Subcutaneous preadipocyte (primary cell): Measurements from ENCODE around the gene BICRA. TPM values are rescaled to one million over a fixed set of nuclear protein-coding genes. Genes with fewer than 3 reads are reported as not detected.

ENCODE experiments used
- small RNA-seq: library from RNA; depleted of rRNA; stranded (forward); fragments of <200 nt; gene quantifications from one replicate; pipeline ENCODE3, GENCODE V24; 2012
- total RNA-seq: library from RNA; depleted of rRNA; stranded (reverse); fragments of >200 nt; gene quantifications from 2 replicates; pipeline ENCODE4 v1.2.3, GENCODE V29; 2012

The BICRA gene
- total RNA-seq, result 2.9 and 3.1 TPM in 2 replicates

DNA sequence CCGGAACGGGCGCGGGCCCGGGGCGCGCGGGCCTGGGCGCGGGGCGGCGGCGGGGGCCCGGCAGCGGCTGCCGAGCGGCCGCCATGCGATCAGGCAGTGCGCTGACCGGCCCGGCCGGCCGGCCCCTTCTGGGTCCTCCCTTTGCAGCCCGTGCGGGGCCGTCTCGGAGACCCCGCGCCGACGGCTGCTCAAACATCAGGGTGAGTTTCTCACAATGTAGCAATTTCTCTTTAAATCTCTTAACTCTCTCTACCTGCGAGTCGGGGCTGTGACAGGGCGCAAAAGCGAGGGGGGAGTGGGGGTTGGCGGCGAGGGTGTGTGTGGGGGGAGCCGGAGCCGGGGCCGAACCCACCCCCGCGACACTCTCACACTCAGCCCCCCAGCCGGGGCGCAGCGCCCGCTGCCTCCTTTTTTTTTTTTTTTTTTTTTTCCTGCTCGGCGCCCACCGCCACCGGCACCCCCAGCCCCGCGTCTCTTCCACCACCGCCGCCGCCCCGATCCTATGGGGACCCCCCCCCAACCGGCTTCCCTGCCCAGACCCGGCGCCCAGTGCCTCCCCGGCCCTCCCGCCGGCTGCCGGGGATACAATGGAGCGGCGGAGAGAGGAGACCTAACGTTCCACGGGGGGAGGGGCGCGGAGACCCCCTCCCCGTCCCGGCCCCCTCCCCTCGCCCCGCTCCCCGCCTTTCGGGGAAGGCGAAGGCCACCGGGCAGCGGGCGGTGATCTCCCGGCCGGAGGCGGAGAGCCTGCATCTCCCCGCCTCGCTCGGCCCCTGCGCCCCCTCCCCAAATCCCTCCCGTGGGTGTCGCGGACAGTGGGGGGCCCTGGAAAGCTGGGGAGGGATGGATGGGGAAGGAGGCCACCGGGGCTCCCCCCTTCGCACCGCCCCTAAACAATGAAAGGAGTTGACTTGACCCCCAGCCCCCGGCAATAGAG lies at the start of gene BICRA:
Gene BICRA (plus strand): TSS at position 166 of the 937 bp plus-strand sequence. CDS start 64,441 bp downstream, outside the sequence.

DNA sequence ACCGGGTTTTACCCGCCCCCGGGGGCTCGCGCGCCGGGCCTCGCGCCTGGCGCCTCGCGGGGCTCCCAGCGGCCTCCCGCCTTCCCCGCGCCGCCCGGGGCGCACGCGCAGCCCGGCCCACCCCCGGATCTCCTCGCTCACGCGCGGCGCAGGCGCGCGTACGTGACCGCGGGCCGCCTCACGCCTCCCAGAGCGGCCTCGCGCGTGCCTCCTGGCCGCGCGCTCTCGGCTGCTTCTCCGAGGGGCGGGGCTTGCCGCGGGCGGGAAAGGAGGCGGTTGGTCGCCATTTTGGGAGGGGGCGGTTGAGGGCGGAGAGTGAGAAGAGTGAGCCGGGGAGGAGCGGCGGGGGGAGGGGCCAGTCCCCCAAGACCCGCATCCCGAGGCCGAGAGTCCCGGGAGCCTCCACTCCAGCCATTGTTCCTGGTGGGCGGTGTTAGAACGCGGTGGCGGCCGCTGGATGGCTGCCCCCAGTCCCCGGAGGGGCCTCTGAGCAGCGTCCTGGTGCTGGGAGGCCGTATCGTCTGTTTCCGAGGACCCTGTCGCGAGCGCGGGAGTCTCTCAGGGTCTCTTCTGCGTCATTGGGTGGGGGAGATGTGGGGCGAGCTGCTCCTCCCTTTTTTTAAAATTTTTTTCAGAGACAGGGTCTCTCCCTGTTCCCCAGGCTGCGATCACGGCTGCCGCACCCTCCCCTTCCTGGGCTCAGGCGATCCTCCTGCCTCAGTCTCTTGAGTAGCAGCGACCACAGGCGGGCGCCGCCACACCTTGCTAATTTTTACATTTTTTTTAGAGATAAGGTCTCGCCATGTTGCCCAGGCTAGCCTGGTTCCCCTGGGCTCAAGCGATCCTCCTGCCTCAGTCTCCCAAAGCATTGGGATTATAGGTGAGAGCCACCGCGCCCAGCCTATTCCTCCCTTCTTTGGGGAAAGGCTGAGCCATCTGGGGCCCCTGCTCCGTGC lies 35.6 kb upstream of the BICRA start, which contains the start of gene ZNF541:
Gene ZNF541 (minus strand): TSS at position 78 of the 956 bp plus-strand sequence. CDS start 17,292 bp downstream, outside the sequence.

DNA sequence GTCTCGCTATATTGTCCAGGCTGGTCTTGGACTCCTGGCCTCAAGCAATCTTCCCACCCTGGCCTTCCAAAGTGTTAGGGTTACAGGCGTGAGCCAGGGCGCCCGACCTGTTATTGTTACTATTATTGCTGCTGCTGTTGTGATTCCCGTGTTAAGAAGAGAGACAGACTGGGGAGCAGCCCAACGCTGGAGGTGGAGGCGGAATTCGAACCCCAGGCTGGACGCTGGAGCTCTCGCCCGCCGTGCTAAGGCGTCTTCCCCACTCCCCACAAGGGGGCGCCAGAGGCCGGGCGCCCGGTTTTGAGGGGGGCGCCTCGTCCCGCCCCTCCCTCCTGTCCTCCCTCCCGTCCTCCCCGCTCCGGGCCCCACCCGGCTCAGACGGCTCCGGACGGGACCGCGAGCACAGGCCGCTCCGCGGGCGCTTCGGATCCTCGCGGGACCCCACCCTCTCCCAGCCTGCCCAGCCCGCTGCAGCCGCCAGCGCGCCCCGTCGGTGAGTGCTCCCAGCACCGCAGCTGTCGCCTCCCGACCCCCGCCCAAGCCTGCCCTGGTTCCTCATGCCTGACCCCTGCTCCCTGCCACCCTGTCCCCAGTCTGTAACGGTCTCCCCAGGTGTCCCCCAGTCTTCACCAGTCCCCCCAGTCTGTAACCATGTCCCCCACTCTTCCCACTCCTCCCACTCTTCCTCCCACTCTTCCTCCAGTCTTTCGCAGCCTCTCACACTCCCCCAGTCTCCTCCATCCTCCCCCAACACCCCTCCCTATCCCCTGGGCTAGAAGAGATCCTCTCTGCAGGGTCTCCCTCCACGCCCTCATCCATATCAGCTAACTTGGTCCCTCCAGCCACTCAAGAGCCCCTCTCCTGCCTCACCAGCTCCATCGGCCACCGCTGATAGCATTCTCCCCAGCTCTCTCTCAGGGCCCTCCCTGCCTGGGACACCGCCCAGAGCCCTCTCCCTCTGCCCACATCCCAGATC lies 104.4 kb downstream of the BICRA start, which contains the start of gene EHD2:
Gene EHD2 (plus strand): TSS at position 377 of the 976 bp plus-strand sequence. CDS start 3,191 bp downstream, outside the sequence.

DNA sequence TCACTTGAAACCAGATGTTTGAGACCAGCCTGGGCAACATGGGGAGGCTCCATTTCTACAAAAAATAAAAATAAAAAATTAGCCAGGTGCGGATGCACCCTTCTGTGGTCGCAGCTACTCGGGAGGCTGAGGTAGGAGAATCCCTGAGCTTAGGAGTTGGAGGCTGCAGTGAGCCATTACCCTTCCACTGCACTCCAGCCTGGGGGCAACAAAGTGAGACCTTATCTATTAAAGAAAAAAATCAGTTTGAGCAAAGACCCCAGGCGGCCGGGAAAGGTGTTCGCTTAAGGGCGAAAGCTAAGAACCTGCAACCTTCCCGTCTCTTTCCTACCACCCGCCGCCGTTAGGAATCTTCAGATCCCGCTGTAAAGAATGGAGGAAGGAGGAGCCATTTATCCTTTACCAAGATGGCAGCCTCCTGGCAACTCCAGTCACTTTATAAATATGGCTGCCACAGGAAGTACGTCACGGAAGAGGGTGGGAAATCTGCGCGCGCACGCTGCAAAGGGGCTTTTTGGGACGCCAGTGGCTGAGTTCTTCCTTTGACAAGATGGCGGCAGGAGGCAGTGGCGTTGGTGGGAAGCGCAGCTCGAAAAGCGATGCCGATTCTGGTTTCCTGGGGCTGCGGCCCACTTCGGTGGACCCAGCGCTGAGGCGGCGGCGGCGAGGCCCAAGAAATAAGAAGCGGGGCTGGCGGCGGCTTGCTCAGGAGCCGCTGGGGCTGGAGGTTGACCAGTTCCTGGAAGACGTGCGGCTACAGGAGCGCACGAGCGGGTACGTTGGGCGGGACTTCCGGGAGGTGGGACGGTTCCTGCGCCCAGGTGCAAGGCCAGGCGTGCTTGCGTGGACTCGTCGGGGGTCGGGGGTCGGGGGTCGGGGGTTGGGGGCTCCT lies 136.3 kb downstream of the BICRA start, which contains the start of gene NOP53:
Gene NOP53 (plus strand): TSS at position 537 of the 892 bp plus-strand sequence. CDS start 14 bp downstream, at position 551.

Small RNA genes lying within 50 kb of the gene (small RNA-seq; reads per million reads assigned to genes)
- not detected for gene RN7SL322P

Other genes with a start within 250 kb of the BICRA start
- 20.1 and 34.9 TPM in 2 replicates for gene MEIS3, start 189.6 kb upstream of the BICRA start, total RNA-seq
- not detected in 2 replicates for gene SLC8A2, start 137.2 kb upstream of the BICRA start, total RNA-seq
- 3.3 and 3.5 TPM in 2 replicates for gene KPTN, start 124.9 kb upstream of the BICRA start, total RNA-seq
- gene NAPA, start 94.1 kb upstream of the BICRA start, total RNA-seq, result 59.4 and 63.6 TPM in 2 replicates
- under 0.01 TPM in 2 replicates for gene ZNF541, start 36.0 kb upstream of the BICRA start, total RNA-seq
- 123 and 126 TPM in 2 replicates for gene EHD2, start 104.3 kb downstream of the BICRA start, total RNA-seq
- gene NOP53, start 136.4 kb downstream of the BICRA start, total RNA-seq, result 36.0 and 42.8 TPM in 2 replicates
- gene SELENOW, start 169.6 kb downstream of the BICRA start, total RNA-seq, result 153 and 164 TPM in 2 replicates
- not detected in 2 replicates for gene TPRX1, start 195.4 kb downstream of the BICRA start, total RNA-seq
- not detected in 2 replicates for gene CRX, start 212.8 kb downstream of the BICRA start, total RNA-seq